Measurements from ENCODE around the gene FBLIM1. TPM values are rescaled to one million over a fixed set of nuclear protein-coding genes. Genes with fewer than 3 reads are reported as not detected.

FBLIM1 gene
- total RNA-seq, 3 donors from 2014 or later: 154 to 268 (median 260) TPM

GRCh38 chr1:15718199-15718601 is 40.4 kb upstream of the FBLIM1 start:
- no peaks in the 10 kb centered on the region for H3K4me1 ChIP-seq (ENCODE audit: low read depth)
- intact Hi-C loops (cut with DNase I, micrococcal nuclease): no loop called here
- ATAC-seq: no peak

GRCh38 chr1:15719381-15720120 is 39.0 kb upstream of the FBLIM1 start:
- no peaks in the 10 kb centered on the region for H3K4me1 ChIP-seq (ENCODE audit: low read depth)
- no peaks in the 10 kb centered on the region for H3K36me3 ChIP-seq (ENCODE audit: low read depth)
- DNase-seq: no peak
- H3K4me3 ChIP-seq: no peak overlapping the region
- no peaks in the 10 kb centered on the region for H3K9me3 ChIP-seq
- intact Hi-C loops (cut with DNase I, micrococcal nuclease): no loop called here
- no peak for TF ChIP-seq CTCF (IDR thresholded peaks at IDR 0.05)
- ATAC-seq: no peak

More at GRCh38 chr1:15718199-15718601, 40.4 kb upstream of the FBLIM1 start:
- no peak for TF ChIP-seq CTCF (IDR thresholded peaks at IDR 0.05)
- Histone ChIP-seq H3K4me3 (no peak overlapping the region), H3K36me3 (ENCODE audit: low read depth) (no peaks in the 10 kb centered on the region), H3K9me3 (no peaks in the 10 kb centered on the region)
- DNase-seq: no peak

GRCh38 chr1:15720861-15721260 is 37.7 kb upstream of the FBLIM1 start:
- intact Hi-C loops (cut with DNase I, micrococcal nuclease): no loop called here
- no peak for TF ChIP-seq CTCF (IDR thresholded peaks at IDR 0.05)
- Histone ChIP-seq H3K36me3 (ENCODE audit: low read depth) (no peaks in the 10 kb centered on the region), H3K4me3 (no peak overlapping the region), H3K9me3 (no peaks in the 10 kb centered on the region), H3K4me1 (ENCODE audit: low read depth) (no peaks in the 10 kb centered on the region)
- ATAC-seq (no peak), DNase-seq (no peak)

GRCh38 chr1:15722411-15722810 is 36.2 kb upstream of the FBLIM1 start:
- Histone ChIP-seq H3K36me3 (ENCODE audit: low read depth) (peaks cover 5% of the 10 kb centered on the region), H3K4me3 (no peak overlapping the region), H3K4me1 (ENCODE audit: low read depth) (no peaks in the 10 kb centered on the region), H3K9me3 (no peaks in the 10 kb centered on the region)
- intact Hi-C loops (cut with DNase I, micrococcal nuclease): no loop called here
- ATAC-seq: no peak
- no peak for TF ChIP-seq CTCF (IDR thresholded peaks at IDR 0.05)
- DNase-seq: no peak

GRCh38 chr1:15722836-15723532 is 35.6 kb upstream of the FBLIM1 start:
- Histone ChIP-seq H3K36me3 (ENCODE audit: low read depth) (peaks cover 7% of the 10 kb centered on the region), H3K4me3 (no peak overlapping the region), H3K4me1 (ENCODE audit: low read depth) (no peaks in the 10 kb centered on the region), H3K9me3 (no peaks in the 10 kb centered on the region)
- intact Hi-C loops (cut with DNase I, micrococcal nuclease): no loop called here
- no peak for TF ChIP-seq CTCF (IDR thresholded peaks at IDR 0.05)
- ATAC-seq: no peak
- peak in 1 of 3 donors; percentile 9 for DNase-seq
